ENCODE measurements around the gene ASCC1.

- TF ChIP-seq ZNF274 (IDR thresholded peaks at IDR 0.05; ENCODE audit: low read depth, low read length) (no peak), YY1 (IDR thresholded peaks at IDR 0.05; ENCODE audit: insufficient read depth, insufficient read length) (no peak)
These were observed 142.1 kb downstream of the ASCC1 start for GRCh38 chr10:72073708-72074573.

All from NT2/D1 (cell line).